T1000 (cell line): ENCODE measurements around the gene EBI3.
"Not testable (repeated sequence)": the region's sequence is repeated elsewhere in the genome, so short reads cannot be mapped to it uniquely, and the experiment has no call there.

ENCODE experiments used
- DNase-seq: peaks from one replicate; lab custom pipeline; 2025; ENCODE audit warnings: mixed read lengths; lab: John Stamatoyannopoulos, UW

Gene EBI3

GRCh38 chr19:4200940-4201542 is 28.3 kb upstream of the EBI3 start:
- DNase-seq, result no peak

- no peak for DNase-seq
Observed at GRCh38 chr19:4201798-4202197, 27.5 kb upstream of the EBI3 start.

GRCh38 chr19:4206818-4207484 is 22.4 kb upstream of the EBI3 start:
- DNase-seq, result no peak

GRCh38 chr19:4208385-4209094 is 20.8 kb upstream of the EBI3 start:
- peak; percentile 20 for DNase-seq

- no peak for DNase-seq
Observed at GRCh38 chr19:4210166-4210731, 19.1 kb upstream of the EBI3 start.

- DNase-seq, result no peak
Observed at GRCh38 chr19:4213116-4213515, 16.2 kb upstream of the EBI3 start.

GRCh38 chr19:4215807-4216206 is 13.5 kb upstream of the EBI3 start:
- DNase-seq, result no peak

GRCh38 chr19:4216846-4217245 is 12.5 kb upstream of the EBI3 start:
- no peak for DNase-seq

GRCh38 chr19:4217429-4218264 is 11.7 kb upstream of the EBI3 start:
- no peak for DNase-seq

GRCh38 chr19:4218523-4218922 is 10.8 kb upstream of the EBI3 start:
- not testable (repeated sequence) for DNase-seq

GRCh38 chr19:4220188-4220587 is 9.1 kb upstream of the EBI3 start:
- no peak for DNase-seq

GRCh38 chr19:4224470-4224869 is 4.9 kb upstream of the EBI3 start:
- DNase-seq, result no peak

- DNase-seq, result no peak
Observed at GRCh38 chr19:4225885-4226284, 3.4 kb upstream of the EBI3 start.

GRCh38 chr19:4227771-4228170 is 1.6 kb upstream of the EBI3 start:
- DNase-seq, result no peak

- no peak for DNase-seq
Observed at GRCh38 chr19:4228765-4229178, 551 bp upstream of the EBI3 start.

- not testable (repeated sequence) for DNase-seq
Observed at GRCh38 chr19:4230237-4230636, 914 bp downstream of the EBI3 start.

- not testable (repeated sequence) for DNase-seq
Observed at GRCh38 chr19:4231521-4231920, 2.2 kb downstream of the EBI3 start.

GRCh38 chr19:4232139-4232538 is 2.8 kb downstream of the EBI3 start:
- DNase-seq, result not testable (repeated sequence)

GRCh38 chr19:4232614-4233281 is 3.4 kb downstream of the EBI3 start:
- no peak for DNase-seq

GRCh38 chr19:4233282-4233853 is 4.0 kb downstream of the EBI3 start:
- DNase-seq, result no peak
